H9 (cell line): Measurements from ENCODE around the gene STOM. TPM values are rescaled to one million over a fixed set of nuclear protein-coding genes. Genes with fewer than 3 reads are reported as not detected.
A peak's percentile ranks its signal among the peaks of the same experiment; 100 is the strongest.

ENCODE experiments used
- DNase-seq: peaks from one replicate; pipeline ENCODE4 v3.0.0-alpha.2; 2017
- H2AFZ ChIP-seq: one replicate; pipeline ENCODE4 v1.6.1; 2013; ENCODE audit warnings: mild to moderate bottlenecking, low read length, control low read depth, moderate library complexity
- H2AK5ac ChIP-seq: 2 replicates; pipeline ENCODE4 v1.6.1; 2013; ENCODE audit warnings: low read length, control low read depth, mixed read lengths; ENCODE audit not compliant: insufficient read length
- H2BK120ac ChIP-seq: one replicate; pipeline ENCODE4 v1.6.1; 2013; ENCODE audit warnings: low read depth, mild to moderate bottlenecking, low read length, control low read depth, inconsistent platforms; ENCODE audit not compliant: poor library complexity, severe bottlenecking
- H2BK12ac ChIP-seq: 2 replicates; pipeline ENCODE4 v1.6.1; 2013; ENCODE audit warnings: low read length, control low read depth, mixed read lengths, low read depth; ENCODE audit not compliant: insufficient read length
- H2BK15ac ChIP-seq: 2 replicates; pipeline ENCODE4 v1.6.1; 2013; ENCODE audit warnings: low read depth, low read length, control low read depth
- H2BK20ac ChIP-seq: one replicate; pipeline ENCODE4 v1.6.1; 2013; ENCODE audit warnings: low read depth, mild to moderate bottlenecking, low read length, control low read depth, inconsistent platforms; ENCODE audit not compliant: poor library complexity, severe bottlenecking
- H2BK5ac ChIP-seq: 2 replicates; pipeline ENCODE4 v1.6.1; 2013; ENCODE audit warnings: low read length, control low read depth, mixed read lengths; ENCODE audit not compliant: insufficient read length
- H3K14ac ChIP-seq: 2 replicates; pipeline ENCODE4 v1.6.1; 2013; ENCODE audit warnings: low read length, control low read depth; ENCODE audit not compliant: insufficient read depth
- H3K18ac ChIP-seq: 2 replicates; pipeline ENCODE4 v1.6.1; 2013; ENCODE audit warnings: low read depth, mild to moderate bottlenecking, mixed read lengths, low read length, control low read depth; ENCODE audit not compliant: insufficient read length
- H3K23ac ChIP-seq: 2 replicates; pipeline ENCODE4 v1.6.1; 2013; ENCODE audit warnings: low read length, control low read depth, mixed read lengths, low read depth; ENCODE audit not compliant: insufficient read length
- H3K23me2 ChIP-seq: 2 replicates; pipeline ENCODE4 v1.6.1; 2013; ENCODE audit warnings: low read depth, mild to moderate bottlenecking, mixed read lengths, low read length, control low read depth; ENCODE audit not compliant: insufficient read length, poor library complexity, severe bottlenecking
- H3K27ac ChIP-seq: 2 replicates; pipeline ENCODE4 v1.5.1; 2013; ENCODE audit warnings: low read length, control low read depth, mixed read lengths, low read depth; ENCODE audit not compliant: insufficient read length
- H3K27me3 ChIP-seq: 2 replicates; pipeline ENCODE4 v1.6.1; 2013; ENCODE audit warnings: low read length, control low read depth, inconsistent platforms; ENCODE audit not compliant: insufficient read depth
- H3K4ac ChIP-seq: 2 replicates; pipeline ENCODE4 v1.6.1; 2013; ENCODE audit warnings: low read depth, mild to moderate bottlenecking, control low read depth, inconsistent platforms, low read length, moderate library complexity
- H3K4me1 ChIP-seq: 2 replicates; pipeline ENCODE4 v1.6.1; 2013; ENCODE audit warnings: low read length, control low read depth, inconsistent platforms; ENCODE audit not compliant: insufficient read depth
- H3K4me2 ChIP-seq: 2 replicates; pipeline ENCODE4 v1.6.1; 2013; ENCODE audit warnings: low read length, control low read depth, mixed read lengths; ENCODE audit not compliant: insufficient read length, insufficient read depth
- H3K56ac ChIP-seq: 2 replicates; pipeline ENCODE4 v1.6.1; 2013; ENCODE audit warnings: low read depth, mild to moderate bottlenecking, mixed read lengths, low read length, control low read depth; ENCODE audit not compliant: insufficient read length
- H3K79me1 ChIP-seq: 2 replicates; pipeline ENCODE4 v1.6.1; 2013; ENCODE audit warnings: low read depth, mild to moderate bottlenecking, moderate library complexity, low read length, control low read depth, inconsistent platforms; ENCODE audit not compliant: insufficient read depth, poor library complexity, severe bottlenecking
- H3K79me2 ChIP-seq: 2 replicates; pipeline ENCODE4 v1.6.1; 2013; ENCODE audit warnings: low read length, control low read depth, inconsistent platforms; ENCODE audit not compliant: insufficient read depth
- H3K9ac ChIP-seq: 2 replicates; pipeline ENCODE4 v1.6.1; 2013; ENCODE audit warnings: low read length, control low read depth, mixed read lengths; ENCODE audit not compliant: insufficient read length; ENCODE audit errors: extremely low read depth
- H3K9me3 ChIP-seq: one replicate; pipeline ENCODE4 v1.6.1; 2013; ENCODE audit warnings: low read depth, low read length, inconsistent platforms; ENCODE audit not compliant: control insufficient read depth
- H3T11ph ChIP-seq: one replicate; pipeline ENCODE4 v1.6.1; 2013; ENCODE audit warnings: mild to moderate bottlenecking, low read length, control low read depth, inconsistent platforms
- H4K20me1 ChIP-seq: one replicate; pipeline ENCODE4 v1.6.1; 2013; ENCODE audit not compliant: control insufficient read depth, insufficient read length, insufficient read depth
- H4K5ac ChIP-seq: 2 replicates; pipeline ENCODE4 v1.6.1; 2013; ENCODE audit warnings: low read depth, mild to moderate bottlenecking, mixed read lengths, low read length, control low read depth; ENCODE audit not compliant: insufficient read length
- H4K8ac ChIP-seq: replicated peaks from 2 replicates; pipeline ENCODE4 v1.6.1; 2013; ENCODE audit warnings: low read length, control low read depth, mixed read lengths, low read depth; ENCODE audit not compliant: insufficient read length
- H4K91ac ChIP-seq: 2 replicates; pipeline ENCODE4 v1.6.1; 2013; ENCODE audit warnings: low read depth, mild to moderate bottlenecking, moderate library complexity, mixed read lengths, low read length, control low read depth; ENCODE audit not compliant: insufficient read length
- H3K27ac Mint-ChIP-seq, 3 experiments: 2 replicates in 2 of 3; 3 replicates in 1 of 3; pipeline ENCODE4 v1.8.0; 2020 to 2021; ENCODE audit warnings: mixed read lengths in 3 of 3, mild to moderate bottlenecking in 1 of 3, moderate library complexity in 1 of 3
- H3K27me3 Mint-ChIP-seq: 2 replicates; pipeline ENCODE4 v1.8.0; 2021; ENCODE audit warnings: low read depth, mild to moderate bottlenecking, moderate library complexity, mixed read lengths
- H3K36me3 Mint-ChIP-seq, 3 experiments: 2 replicates in 2 of 3; 3 replicates in 1 of 3; pipeline ENCODE4 v1.8.0; 2020 to 2021; ENCODE audit warnings: low read depth in 3 of 3, mixed read lengths in 3 of 3; ENCODE audit not compliant: insufficient read depth in 1 of 3
- H3K4me1 Mint-ChIP-seq, 2 experiments: 2 replicates each; pipeline ENCODE4 v1.8.0; 2020; ENCODE audit warnings: mixed read lengths in 2 of 2
- H3K4me3 Mint-ChIP-seq, 2 experiments: 2 replicates in 1 of 2; 3 replicates in 1 of 2; pipeline ENCODE4 v1.8.0; 2020 to 2021; ENCODE audit warnings: mild to moderate bottlenecking in 2 of 2, mixed read lengths in 2 of 2, moderate library complexity in 1 of 2
- H3K9me3 Mint-ChIP-seq, 2 experiments: 2 replicates in 1 of 2; 3 replicates in 1 of 2; pipeline ENCODE4 v1.8.0; 2020; ENCODE audit warnings: mild to moderate bottlenecking in 2 of 2, mixed read lengths in 2 of 2, moderate library complexity in 1 of 2
- WGBS: extraction: QIAGEN DNeasy Blood & Tissue Kit; methylation state at CpG from one replicate; pipeline ENCODE4 v1.1.7; 2013; ENCODE audit warnings: missing lambda C conversion rate, low lambda C conversion rate, mixed read lengths; ENCODE audit not compliant: insufficient read length; ENCODE audit errors: extremely low coverage; 5-methylcytosine and 5-hydroxymethylcytosine counted together
- total RNA-seq: library from RNA; stranded (reverse); gene quantifications from 2 replicates; pipeline ENCODE4 v1.2.1, GENCODE V29; 2021
- TF ChIP-seq, protein P1 (sequence below): fragments of 200-600 bp; sonication (generic); conservative IDR thresholded peaks from 3 replicates; pipeline ENCODE4 v1.8.0; 2021; ENCODE audit warnings: antibody characterized with exemption, mild to moderate bottlenecking

Gene STOM
- total RNA-seq, 1 experiment from 2014 or later, result 15.3 TPM

DNA sequence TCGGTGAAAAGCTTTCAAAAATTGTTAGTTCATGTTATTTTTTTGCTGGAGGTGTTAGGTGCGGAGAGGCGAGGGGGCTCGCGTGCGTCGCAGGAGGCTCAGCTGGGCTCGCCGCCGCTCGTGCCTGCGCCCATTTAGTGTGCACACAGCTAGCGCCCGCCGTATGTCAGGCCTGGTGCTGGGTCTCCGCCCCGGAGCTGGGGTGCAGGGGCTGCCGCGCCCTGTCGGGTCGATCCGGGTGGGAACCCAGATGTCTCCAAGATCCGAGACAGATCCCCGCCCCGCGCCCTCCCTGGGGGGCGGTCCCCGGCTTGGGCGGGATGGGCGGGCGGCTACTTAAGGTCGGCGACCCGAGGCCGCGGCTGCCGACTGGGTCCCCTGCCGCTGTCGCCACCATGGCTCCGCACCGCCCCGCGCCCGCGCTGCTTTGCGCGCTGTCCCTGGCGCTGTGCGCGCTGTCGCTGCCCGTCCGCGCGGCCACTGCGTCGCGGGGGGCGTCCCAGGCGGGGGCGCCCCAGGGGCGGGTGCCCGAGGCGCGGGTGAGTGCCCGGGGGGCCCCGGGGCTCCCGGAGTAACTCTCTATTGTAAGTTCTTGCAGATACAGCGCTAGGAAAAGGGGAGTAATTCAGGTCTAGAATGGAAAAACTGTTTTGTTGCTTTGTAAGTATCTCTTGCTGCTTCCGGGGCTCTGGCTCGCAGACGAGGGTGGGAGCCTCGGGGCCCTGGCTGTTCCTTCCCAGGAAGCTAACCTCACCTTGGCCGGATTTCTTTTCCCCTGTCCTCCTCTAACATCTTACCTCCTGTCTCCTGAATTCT lies 70.4 kb downstream of the STOM start:
- H3K27me3 ChIP-seq, result peaks cover 14% of the 10 kb centered on the region; the same call in 1 of the 2 replicates
- no peak overlapping the region for H3K56ac ChIP-seq
- no peak overlapping the region for H3K4ac ChIP-seq
- H2BK120ac ChIP-seq, result no peak overlapping the region
- peak overlapping the region; percentile 68 to 75 for H3K4me3 Mint-ChIP-seq
- H2BK15ac ChIP-seq, result no peak overlapping the region
- no peak overlapping the region for H2AK5ac ChIP-seq
- peaks cover 18 to 25% of the 10 kb centered on the region in 2 experiments for H3K4me1 Mint-ChIP-seq
- H4K20me1 ChIP-seq, result no peaks in the 10 kb centered on the region
- DNase-seq, result no peak
- peaks cover 0 to 4% (median 0%) of the 10 kb centered on the region in 3 experiments; a peak in 1 of 7 replicates for H3K36me3 Mint-ChIP-seq
- H2BK12ac ChIP-seq, result no peak overlapping the region
- H2BK20ac ChIP-seq, result no peak overlapping the region
- no peaks in the 10 kb centered on the region for H3K79me1 ChIP-seq
- H3K4me2 ChIP-seq, result peak overlapping the region; percentile 70
- peaks cover 6% of the 10 kb centered on the region; the same call in 1 of the 2 replicates for H3K4me1 ChIP-seq
- H2BK5ac ChIP-seq, result no peak overlapping the region
- no peak overlapping the region for H4K8ac ChIP-seq
- peaks cover 96% of the 10 kb centered on the region for H3K27me3 Mint-ChIP-seq
- TF ChIP-seq, protein P1, sequence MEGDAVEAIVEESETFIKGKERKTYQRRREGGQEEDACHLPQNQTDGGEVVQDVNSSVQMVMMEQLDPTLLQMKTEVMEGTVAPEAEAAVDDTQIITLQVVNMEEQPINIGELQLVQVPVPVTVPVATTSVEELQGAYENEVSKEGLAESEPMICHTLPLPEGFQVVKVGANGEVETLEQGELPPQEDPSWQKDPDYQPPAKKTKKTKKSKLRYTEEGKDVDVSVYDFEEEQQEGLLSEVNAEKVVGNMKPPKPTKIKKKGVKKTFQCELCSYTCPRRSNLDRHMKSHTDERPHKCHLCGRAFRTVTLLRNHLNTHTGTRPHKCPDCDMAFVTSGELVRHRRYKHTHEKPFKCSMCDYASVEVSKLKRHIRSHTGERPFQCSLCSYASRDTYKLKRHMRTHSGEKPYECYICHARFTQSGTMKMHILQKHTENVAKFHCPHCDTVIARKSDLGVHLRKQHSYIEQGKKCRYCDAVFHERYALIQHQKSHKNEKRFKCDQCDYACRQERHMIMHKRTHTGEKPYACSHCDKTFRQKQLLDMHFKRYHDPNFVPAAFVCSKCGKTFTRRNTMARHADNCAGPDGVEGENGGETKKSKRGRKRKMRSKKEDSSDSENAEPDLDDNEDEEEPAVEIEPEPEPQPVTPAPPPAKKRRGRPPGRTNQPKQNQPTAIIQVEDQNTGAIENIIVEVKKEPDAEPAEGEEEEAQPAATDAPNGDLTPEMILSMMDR, result no peak
- no peaks in the 10 kb centered on the region; a peak in 1 of 5 replicates for H3K9me3 Mint-ChIP-seq
- H3K9ac ChIP-seq, result no peak overlapping the region
- H3K23ac ChIP-seq, result no peak overlapping the region
- no peak overlapping the region for H3K27ac ChIP-seq
- H3K27ac Mint-ChIP-seq, result no peak overlapping the region
- no peak overlapping the region for H2AFZ ChIP-seq
- H3K9me3 ChIP-seq, result no peaks in the 10 kb centered on the region
- H3K18ac ChIP-seq, result no peak overlapping the region
- H4K91ac ChIP-seq, result no peak overlapping the region
- no peak overlapping the region for H3K14ac ChIP-seq
- no peak overlapping the region for H3T11ph ChIP-seq
- no CpG with 5 or more reads among the region's 74 CpGs for WGBS
- H4K5ac ChIP-seq, result no peak overlapping the region
- peaks cover 4% of the 10 kb centered on the region for H3K23me2 ChIP-seq
- no peaks in the 10 kb centered on the region for H3K79me2 ChIP-seq
